Endothelial cell of umbilical vein (primary cell): ENCODE measurements around the gene SELENOF. TPM values are rescaled to one million over a fixed set of nuclear protein-coding genes. Genes with fewer than 3 reads are reported as not detected.

ENCODE experiments used
- BruUV-seq: library from RNA; stranded (reverse); fragments of 400-500 nt; replicated peaks from 2 replicates; lab custom pipeline; 2021; lab: Mats Ljungman, UMichigan
- CTCF ChIA-PET: fragments of 300-600, 350-600 bp; sonication (Branson Sonifier 250); formaldehyde crosslinking; loops from one replicate; lab custom pipeline; 2021; ENCODE audit warnings: antibody characterized with exemption, inconsistent platforms; lab: Charles Lee
- POLR2A ChIA-PET: fragments of 300-600, 350-600 bp; sonication (Branson Sonifier 250); formaldehyde crosslinking; loops from one replicate; lab custom pipeline; 2021; ENCODE audit warnings: antibody characterized with exemption, inconsistent platforms; lab: Charles Lee
- DNase-seq: peaks from one replicate; pipeline ENCODE4 v3.0.0-alpha.2; 2011; ENCODE audit warnings: low read depth, low spot score
- FAIRE-seq: peaks from 2 replicates; lab custom pipeline; 2011; peaks lifted over from hg19 to GRCh38; lab: Jason Lieb, UNC
- H2AFZ ChIP-seq: 2 replicates; pipeline ENCODE4 v1.6.0; 2012; ENCODE audit warnings: low read depth, low read length, control low read depth, inconsistent platforms
- H3K27ac ChIP-seq: 2 replicates; pipeline ENCODE4 v1.5.1; 2011; ENCODE audit warnings: low read depth, mild to moderate bottlenecking, control low read depth, low read length, moderate library complexity; ENCODE audit not compliant: insufficient read depth
- H3K27me3 ChIP-seq, 2 experiments: 2 replicates each; pipeline versions ENCODE4 v1.6.0 to v1.6.1; 2011; ENCODE audit warnings: low read length in 2 of 2, mixed read lengths in 1 of 2; ENCODE audit not compliant: control insufficient read depth in 2 of 2, insufficient read depth in 2 of 2
- H3K36me3 ChIP-seq, 2 experiments: 2 replicates in 1 of 2; 3 replicates in 1 of 2; pipeline ENCODE4 v1.5.1; 2011; ENCODE audit warnings: low read length in 2 of 2, mild to moderate bottlenecking in 1 of 2, moderate library complexity in 1 of 2; ENCODE audit not compliant: control insufficient read depth in 2 of 2, insufficient read depth in 2 of 2; ENCODE audit errors: extremely low read depth in 1 of 2
- H3K4me1 ChIP-seq: 3 replicates; pipeline ENCODE4 v1.5.1; 2011; ENCODE audit warnings: mild to moderate bottlenecking, low read length; ENCODE audit not compliant: control insufficient read depth, insufficient read depth; ENCODE audit errors: extremely low read depth
- H3K4me2 ChIP-seq: 2 replicates; pipeline ENCODE4 v1.6.1; 2011; ENCODE audit warnings: low read length, control low read depth, mixed read lengths; ENCODE audit not compliant: insufficient read depth
- H3K4me3 ChIP-seq, 3 experiments: fragments of 200-600 bp in 1 of 3; sonication (generic), shearing (Covaris generic) in 1 of 3; replicated peaks in 1 of 3; 2 replicates each; pipeline ENCODE4 v1.5.1; 2011 to 2016; ENCODE audit warnings: control low read depth in 3 of 3, low read length in 3 of 3, mild to moderate bottlenecking in 2 of 3, inconsistent platforms in 1 of 3, low read depth in 1 of 3, moderate library complexity in 1 of 3; ENCODE audit not compliant: insufficient read depth in 1 of 3
- H3K79me2 ChIP-seq: 2 replicates; pipeline ENCODE4 v1.6.0; 2012; ENCODE audit warnings: low read length, inconsistent platforms; ENCODE audit not compliant: control insufficient read depth, insufficient read depth
- H3K9ac ChIP-seq: replicated peaks from 2 replicates; pipeline ENCODE3; 2011; ENCODE audit warnings: low read length, control low read depth; ENCODE audit not compliant: insufficient read depth; ENCODE audit errors: extremely low read depth
- H3K9me1 ChIP-seq: replicated peaks from 3 replicates; pipeline ENCODE4 v1.6.0; 2011; ENCODE audit warnings: mild to moderate bottlenecking, low read length; ENCODE audit not compliant: control insufficient read depth, insufficient read depth; ENCODE audit errors: extremely low read depth
- H3K9me3 ChIP-seq: replicated peaks from 2 replicates; pipeline ENCODE4 v1.5.1; 2012; ENCODE audit warnings: low read length, inconsistent platforms; ENCODE audit not compliant: control insufficient read depth, insufficient read depth
- H4K20me1 ChIP-seq: replicated peaks from 2 replicates; pipeline ENCODE3; 2011; ENCODE audit warnings: mild to moderate bottlenecking, low read length; ENCODE audit not compliant: control insufficient read depth, insufficient read depth; ENCODE audit errors: extremely low read depth
- CTCF ChIP-seq, 2 donors: IDR thresholded peaks; 1 replicate in 1 of 2; 2 replicates in 1 of 2; pipeline ENCODE4 v1.5.1; 2011; ENCODE audit warnings: low read length in 2 of 2, mild to moderate bottlenecking in 2 of 2, moderate library complexity in 2 of 2, control low read depth in 1 of 2, inconsistent platforms in 1 of 2, low read depth in 1 of 2; ENCODE audit not compliant: insufficient read depth in 1 of 2; ENCODE audit errors: extremely low read depth in 1 of 2
- EZH2 ChIP-seq: IDR thresholded peaks from 2 replicates; pipeline ENCODE4 v1.6.1; 2012; ENCODE audit warnings: borderline replicate concordance, low read depth, mild to moderate bottlenecking, moderate library complexity, low read length, inconsistent platforms; ENCODE audit not compliant: severe bottlenecking
- FOS ChIP-seq: IDR thresholded peaks from 2 replicates; pipeline ENCODE4 v1.6.1; 2011; ENCODE audit warnings: mild to moderate bottlenecking, low read length, moderate library complexity, borderline replicate concordance; ENCODE audit not compliant: insufficient read depth
- GATA2 ChIP-seq: IDR thresholded peaks from 2 replicates; pipeline ENCODE4 v1.7.0; 2011; ENCODE audit warnings: low read depth, mild to moderate bottlenecking, moderate library complexity, mixed read lengths, low read length; ENCODE audit not compliant: insufficient read length, insufficient read depth
- JUN ChIP-seq: IDR thresholded peaks from 2 replicates; pipeline ENCODE4 v1.6.1; 2011; ENCODE audit warnings: borderline replicate concordance, low read depth; ENCODE audit not compliant: insufficient read length, insufficient read depth
- MAX ChIP-seq: IDR thresholded peaks from 2 replicates; pipeline ENCODE4 v1.6.1; 2011; ENCODE audit not compliant: insufficient read depth, insufficient read length
- MYC ChIP-seq: IDR thresholded peaks from one replicate; pipeline ENCODE4 v1.6.1; 2011; ENCODE audit warnings: mild to moderate bottlenecking, low read depth, low read length
- POLR2A ChIP-seq: IDR thresholded peaks from 2 replicates; pipeline ENCODE4 v1.6.1; 2012; ENCODE audit warnings: low read depth, mild to moderate bottlenecking, control low read depth, low read length
- POLR2AphosphoS5 ChIP-seq: IDR thresholded peaks from 2 replicates; pipeline ENCODE4 v1.6.1; 2012; ENCODE audit warnings: low read depth, mild to moderate bottlenecking, control low read depth, low read length, moderate library complexity; ENCODE audit not compliant: insufficient read depth
- dilution Hi-C: fragments of 300-500 bp; cut with MboI; formaldehyde crosslinking; loops from one replicate; pipeline ENCODE4 v1.15.0; 2019; ENCODE audit warnings: low sequenced_read_pairs; ENCODE audit not compliant: extremely low pct_ligation_motif_present
- intact Hi-C: fragments of 100-400 bp; cut with micrococcal nuclease; formaldehyde crosslinking; loops from one replicate; pipeline ENCODE4 v1.10.0; 2022
- polyA plus RNA-seq, 4 experiments: library from polyadenylated mRNA; depleted of rRNA in 3 of 4; stranded (reverse) in 3 of 4; unstranded in 1 of 4; fragments of >200 nt; gene quantifications; 2 replicates each; pipeline versions ENCODE4 v1.2.1 to v1.2.3, GENCODE V29; 2011 to 2012; ENCODE audit warnings: missing spikeins in 1 of 4
- total RNA-seq: library from RNA; stranded (reverse); gene quantifications from 2 replicates; pipeline ENCODE4 v1.2.3, GENCODE V29; 2021

Gene SELENOF
- total and polyA plus RNA-seq, 2 donors (not counting 3 experiments of a cell fraction or from before 2014, with no cell fraction given): 102 to 202 TPM

- Histone ChIP-seq H3K4me1 (no peaks in the 10 kb centered on the region), H3K79me2 (no peaks in the 10 kb centered on the region), H3K9me3 (no peaks in the 10 kb centered on the region), H3K36me3 (no peaks in the 10 kb centered on the region), H4K20me1 (no peaks in the 10 kb centered on the region), H3K4me2 (no peak overlapping the region), H3K27ac (no peak overlapping the region), H3K9ac (no peak overlapping the region), H2AFZ (no peak overlapping the region), H3K27me3 (no peaks in the 10 kb centered on the region), H3K4me3 (no peak overlapping the region), H3K9me1 (no peaks in the 10 kb centered on the region)
- CTCF ChIA-PET: interaction anchor here (1.0 to 5.4 kb wide), 7 partner anchors 9 to 252 kb away, joined by 4 to 126 read pairs (median 8); partner anchors contain the start of gene SH3GLB1
- DNase-seq: no peak
- no TSS peak for BruUV-seq
- no peak for FAIRE-seq
- dilution Hi-C loops (no loop called here), intact Hi-C loops (loop anchor here (5.0 kb wide), 1 partner anchor 195 kb away; no protein-coding TSS in a partner anchor)
- POLR2A ChIA-PET: no interaction called here
- TF ChIP-seq JUN (no peak), POLR2AphosphoS5 (no peak), MYC (no peak), FOS (no peak), POLR2A (no peak), GATA2 (no peak), CTCF (IDR thresholded peaks at IDR 0.05; ENCODE audit: extremely low read depth in 1 of 2, insufficient read depth in 1 of 2, low read depth in 1 of 2, low read length in 2 of 2) (no peak), EZH2 (no peak), MAX (no peak)
Observed at GRCh38 chr1:86832433-86832832, 81.5 kb downstream of the SELENOF start.
